PFSK-1 (cell line): ENCODE results near the gene SPDEF.

Source experiments
- FOXP2 ChIP-seq: optimal IDR thresholded peaks from 2 replicates; pipeline ENCODE3; 2011; ENCODE audit warnings: borderline replicate concordance, control low read depth, inconsistent platforms; ENCODE audit not compliant: insufficient read depth; ENCODE audit errors: extremely low read length, extremely low read depth
- POLR2AphosphoS5 ChIP-seq: IDR thresholded peaks from 2 replicates; pipeline ENCODE4 v1.6.1; 2012; ENCODE audit warnings: low read depth, mild to moderate bottlenecking, control low read depth, low read length, moderate library complexity
- SIN3A ChIP-seq: IDR thresholded peaks from 2 replicates; pipeline ENCODE4 v1.6.1; 2012; ENCODE audit warnings: mild to moderate bottlenecking, low read length, moderate library complexity, borderline replicate concordance; ENCODE audit not compliant: insufficient read depth
- TAF1 ChIP-seq: IDR thresholded peaks from 2 replicates; pipeline ENCODE4 v1.6.1; 2012; ENCODE audit warnings: low read length, control low read depth, borderline replicate concordance; ENCODE audit not compliant: insufficient read depth
- TF ChIP-seq, protein P1 (sequence below), 2 experiments: IDR thresholded peaks; 2 replicates each; pipeline versions ENCODE4 v1.6.1 to v1.8.0; 2011 to 2012; ENCODE audit warnings: low read depth in 2 of 2, low read length in 2 of 2, control low read depth in 1 of 2, inconsistent platforms in 1 of 2, mild to moderate bottlenecking in 1 of 2, moderate library complexity in 1 of 2; ENCODE audit not compliant: insufficient read depth in 1 of 2

The SPDEF gene

GRCh38 chr6:34556493-34556892 is 364 bp upstream of the SPDEF start:
- no peak for TF ChIP-seq POLR2AphosphoS5
- TF ChIP-seq SIN3A: no peak

- no peak for TF ChIP-seq TAF1
- no peak for TF ChIP-seq SIN3A
- TF ChIP-seq FOXP2: no peak
- no peak for TF ChIP-seq POLR2AphosphoS5
- TF ChIP-seq, protein P1, sequence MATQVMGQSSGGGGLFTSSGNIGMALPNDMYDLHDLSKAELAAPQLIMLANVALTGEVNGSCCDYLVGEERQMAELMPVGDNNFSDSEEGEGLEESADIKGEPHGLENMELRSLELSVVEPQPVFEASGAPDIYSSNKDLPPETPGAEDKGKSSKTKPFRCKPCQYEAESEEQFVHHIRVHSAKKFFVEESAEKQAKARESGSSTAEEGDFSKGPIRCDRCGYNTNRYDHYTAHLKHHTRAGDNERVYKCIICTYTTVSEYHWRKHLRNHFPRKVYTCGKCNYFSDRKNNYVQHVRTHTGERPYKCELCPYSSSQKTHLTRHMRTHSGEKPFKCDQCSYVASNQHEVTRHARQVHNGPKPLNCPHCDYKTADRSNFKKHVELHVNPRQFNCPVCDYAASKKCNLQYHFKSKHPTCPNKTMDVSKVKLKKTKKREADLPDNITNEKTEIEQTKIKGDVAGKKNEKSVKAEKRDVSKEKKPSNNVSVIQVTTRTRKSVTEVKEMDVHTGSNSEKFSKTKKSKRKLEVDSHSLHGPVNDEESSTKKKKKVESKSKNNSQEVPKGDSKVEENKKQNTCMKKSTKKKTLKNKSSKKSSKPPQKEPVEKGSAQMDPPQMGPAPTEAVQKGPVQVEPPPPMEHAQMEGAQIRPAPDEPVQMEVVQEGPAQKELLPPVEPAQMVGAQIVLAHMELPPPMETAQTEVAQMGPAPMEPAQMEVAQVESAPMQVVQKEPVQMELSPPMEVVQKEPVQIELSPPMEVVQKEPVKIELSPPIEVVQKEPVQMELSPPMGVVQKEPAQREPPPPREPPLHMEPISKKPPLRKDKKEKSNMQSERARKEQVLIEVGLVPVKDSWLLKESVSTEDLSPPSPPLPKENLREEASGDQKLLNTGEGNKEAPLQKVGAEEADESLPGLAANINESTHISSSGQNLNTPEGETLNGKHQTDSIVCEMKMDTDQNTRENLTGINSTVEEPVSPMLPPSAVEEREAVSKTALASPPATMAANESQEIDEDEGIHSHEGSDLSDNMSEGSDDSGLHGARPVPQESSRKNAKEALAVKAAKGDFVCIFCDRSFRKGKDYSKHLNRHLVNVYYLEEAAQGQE (IDR thresholded peaks at IDR 0.05; ENCODE audit: insufficient read depth in 1 of 2, low read depth in 2 of 2, low read length in 2 of 2): no peak
Observed at GRCh38 chr6:34555328-34555727, 801 bp downstream of the SPDEF start.

DNA sequence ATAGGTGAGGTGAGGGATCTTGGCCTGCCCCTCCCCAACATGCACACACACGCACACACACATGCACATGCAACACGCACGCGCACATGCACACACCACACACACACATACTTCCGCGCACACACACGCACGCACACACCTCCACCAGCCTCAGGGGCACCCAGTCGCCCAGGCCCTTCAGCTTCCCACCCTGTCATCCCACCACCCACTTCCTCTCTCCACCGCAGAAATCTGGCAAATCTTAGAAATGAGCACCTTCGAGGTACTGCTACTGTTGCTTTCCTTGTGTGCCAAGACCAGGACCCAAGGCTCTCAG is 1.2 kb downstream of the SPDEF start:
- no peak for TF ChIP-seq SIN3A
- TF ChIP-seq, protein P1 (IDR thresholded peaks at IDR 0.05; ENCODE audit: insufficient read depth in 1 of 2, low read depth in 2 of 2, low read length in 2 of 2): no peak
- no peak for TF ChIP-seq FOXP2
- no peak for TF ChIP-seq TAF1
- no peak for TF ChIP-seq POLR2AphosphoS5

DNA sequence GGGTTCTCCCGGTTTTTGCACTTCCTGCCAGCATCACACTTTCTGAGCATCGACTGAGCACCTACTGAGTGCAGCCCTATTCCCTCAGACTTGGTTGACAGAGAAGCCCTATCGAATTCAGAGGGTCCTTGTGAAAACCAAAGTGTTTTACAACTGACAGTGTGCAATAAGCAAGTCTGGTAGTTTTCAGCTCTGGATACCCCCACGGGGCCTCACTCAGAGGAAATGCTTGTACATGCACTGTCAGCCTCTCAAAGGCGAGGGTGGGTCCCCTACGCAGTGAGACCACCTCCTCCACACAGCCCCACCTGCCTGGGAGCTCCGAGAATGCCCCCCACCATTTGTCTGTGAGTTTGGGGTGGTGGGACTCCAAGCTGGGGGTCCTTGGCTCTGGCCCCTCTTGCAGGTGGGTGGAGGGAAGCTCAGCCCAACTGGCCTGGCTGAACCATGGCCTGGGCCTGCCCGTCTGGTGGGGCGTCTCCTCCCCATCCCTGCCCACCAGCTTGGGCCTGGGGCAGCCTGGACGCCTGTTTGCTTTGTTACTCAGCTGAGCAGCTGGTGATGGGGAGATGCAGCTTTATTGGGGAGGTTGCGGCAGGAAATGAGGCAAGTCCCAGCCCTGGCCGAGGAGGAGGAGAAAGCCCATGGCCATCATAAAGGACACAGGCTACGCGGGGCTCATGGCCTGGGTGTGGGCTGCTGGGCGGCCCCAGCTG is 1.7 kb downstream of the SPDEF start:
- TF ChIP-seq POLR2AphosphoS5 (no peak), TAF1 (no peak), SIN3A (no peak), FOXP2 (no peak)
- TF ChIP-seq, protein P1 (IDR thresholded peaks at IDR 0.05; ENCODE audit: insufficient read depth in 1 of 2, low read depth in 2 of 2, low read length in 2 of 2): no peak

GRCh38 chr6:34553750-34554149 is 2.4 kb downstream of the SPDEF start:
- TF ChIP-seq POLR2AphosphoS5 (no peak), TAF1 (no peak), FOXP2 (no peak), SIN3A (no peak)
- TF ChIP-seq, protein P1 (IDR thresholded peaks at IDR 0.05; ENCODE audit: insufficient read depth in 1 of 2, low read depth in 2 of 2, low read length in 2 of 2): no peak
